Measurements from ENCODE around the gene TMEM150B.
A peak's percentile ranks its signal among the peaks of the same experiment; 100 is the strongest.

The TMEM150B gene

GRCh38 chr19:55369653-55370304, 44.6 kb upstream of the TMEM150B start:
- no peak for TF ChIP-seq CTCF (conservative IDR thresholded peaks at IDR 0.05; ENCODE audit: control insufficient read depth, insufficient read depth, low read depth, low read length)
- H3K4me3 ChIP-seq (ENCODE audit: control insufficient read depth, low read depth, low read length): peak overlapping the region; percentile 59
- peak; percentile 62 for DNase-seq (ENCODE audit: low read depth)

- DNase-seq (ENCODE audit: low read depth): peak; percentile 33
- no peak for TF ChIP-seq CTCF (conservative IDR thresholded peaks at IDR 0.05; ENCODE audit: control insufficient read depth, insufficient read depth, low read depth, low read length)
- peak overlapping the region; percentile 35 for H3K4me3 ChIP-seq (ENCODE audit: control insufficient read depth, low read depth, low read length)
Observed at GRCh38 chr19:55368701-55369563, 43.8 kb upstream of the TMEM150B start.

GRCh38 chr19:55368106-55368505, 43.0 kb upstream of the TMEM150B start:
- no peak overlapping the region for H3K4me3 ChIP-seq (ENCODE audit: control insufficient read depth, low read depth, low read length)
- no peak for TF ChIP-seq CTCF (conservative IDR thresholded peaks at IDR 0.05; ENCODE audit: control insufficient read depth, insufficient read depth, low read depth, low read length)
- no peak for DNase-seq (ENCODE audit: low read depth)

- no peak for TF ChIP-seq CTCF (conservative IDR thresholded peaks at IDR 0.05; ENCODE audit: control insufficient read depth, insufficient read depth, low read depth, low read length)
- no peak for DNase-seq (ENCODE audit: low read depth)
- no peak overlapping the region for H3K4me3 ChIP-seq (ENCODE audit: control insufficient read depth, low read depth, low read length)
Observed at GRCh38 chr19:55366790-55367189, 41.6 kb upstream of the TMEM150B start.

- no peak overlapping the region for H3K4me3 ChIP-seq (ENCODE audit: control insufficient read depth, low read depth, low read length)
- TF ChIP-seq CTCF (conservative IDR thresholded peaks at IDR 0.05; ENCODE audit: control insufficient read depth, insufficient read depth, low read depth, low read length): no peak
- DNase-seq (ENCODE audit: low read depth): no peak
Observed at GRCh38 chr19:55365964-55366363, 40.8 kb upstream of the TMEM150B start.

- no peak overlapping the region for H3K4me3 ChIP-seq (ENCODE audit: control insufficient read depth, low read depth, low read length)
- no peak for TF ChIP-seq CTCF (conservative IDR thresholded peaks at IDR 0.05; ENCODE audit: control insufficient read depth, insufficient read depth, low read depth, low read length)
- no peak for DNase-seq (ENCODE audit: low read depth)
Observed at GRCh38 chr19:55365245-55365644, 40.1 kb upstream of the TMEM150B start.
